Loucy (cell line): ENCODE results near the gene ACVR1.

Source experiments
- H2AFZ ChIP-seq: fragments of 200-600 bp; sonication (generic); 2 replicates; pipeline ENCODE4 v1.6.0; 2016; ENCODE audit warnings: antibody characterized with exemption, mild to moderate bottlenecking, low read length, moderate library complexity
- H3F3A ChIP-seq: fragments of 200-600 bp; 2 replicates; pipeline ENCODE4 v1.6.0; 2016; ENCODE audit warnings: antibody characterized with exemption, low read depth, mild to moderate bottlenecking
- H3K27me3 ChIP-seq: fragments of 200-600 bp; sonication (generic); 2 replicates; pipeline ENCODE4 v1.6.1; 2014; ENCODE audit warnings: low read length, mild to moderate bottlenecking; ENCODE audit not compliant: insufficient read depth, poor library complexity, severe bottlenecking
- H3K36me3 ChIP-seq: fragments of 200-600 bp; sonication (generic); 2 replicates; pipeline ENCODE4 v1.6.1; 2016; ENCODE audit warnings: low read length; ENCODE audit not compliant: insufficient read depth
- H3K4me1 ChIP-seq: fragments of 200-600 bp; sonication (generic); 2 replicates; pipeline ENCODE4 v1.5.1; 2014; ENCODE audit warnings: low read length, mild to moderate bottlenecking; ENCODE audit not compliant: insufficient read depth, poor library complexity, severe bottlenecking
- H3K4me2 ChIP-seq: fragments of 200-600 bp; sonication (generic); 2 replicates; pipeline ENCODE4 v1.6.0; 2014; ENCODE audit warnings: antibody characterized with exemption, low read length, low read depth, mild to moderate bottlenecking; ENCODE audit not compliant: poor library complexity, severe bottlenecking
- H3K4me3 ChIP-seq: fragments of 200-600 bp; sonication (generic); 2 replicates; pipeline ENCODE4 v1.5.1; 2014; ENCODE audit warnings: low read length, mild to moderate bottlenecking, mixed read lengths; ENCODE audit not compliant: poor library complexity, severe bottlenecking
- H3K79me2 ChIP-seq: fragments of 200-600 bp; sonication (generic); 2 replicates; pipeline ENCODE4 v1.6.1; 2014; ENCODE audit warnings: low read length; ENCODE audit not compliant: insufficient read depth
- H3K9ac ChIP-seq: fragments of 200-600 bp; sonication (generic); 2 replicates; pipeline ENCODE4 v1.6.0; 2014; ENCODE audit warnings: mild to moderate bottlenecking, low read depth, low read length, moderate library complexity; ENCODE audit not compliant: poor library complexity, severe bottlenecking
- H3K9me2 ChIP-seq: fragments of 200-600 bp; sonication (generic); replicated peaks from 2 replicates; pipeline ENCODE4 v1.6.1; 2016; ENCODE audit warnings: low read depth, low read length, mixed read lengths
- H3K9me3 ChIP-seq: fragments of 200-600 bp; sonication (generic); 2 replicates; pipeline ENCODE4 v1.6.1; 2014; ENCODE audit warnings: mild to moderate bottlenecking, antibody characterized with exemption, low read length, low read depth; ENCODE audit not compliant: insufficient read depth
- H4K20me1 ChIP-seq: fragments of 200-600 bp; sonication (generic); 2 replicates; pipeline ENCODE4 v1.6.0; 2014; ENCODE audit warnings: antibody characterized with exemption, low read length, mild to moderate bottlenecking; ENCODE audit not compliant: insufficient read depth, poor library complexity, severe bottlenecking
- EZH2phosphoT487 ChIP-seq: fragments of 200-600 bp; IDR thresholded peaks from 2 replicates; pipeline ENCODE4 v1.6.1; 2018; ENCODE audit warnings: antibody characterized with exemption, mild to moderate bottlenecking, moderate library complexity, borderline replicate concordance
- TF ChIP-seq, protein P1 (sequence below): fragments of 200-600 bp; sonication (generic); conservative IDR thresholded peaks from 2 replicates; pipeline ENCODE4 v1.5.1; 2014; ENCODE audit warnings: mild to moderate bottlenecking, antibody characterized with exemption, low read length

The ACVR1 gene

DNA sequence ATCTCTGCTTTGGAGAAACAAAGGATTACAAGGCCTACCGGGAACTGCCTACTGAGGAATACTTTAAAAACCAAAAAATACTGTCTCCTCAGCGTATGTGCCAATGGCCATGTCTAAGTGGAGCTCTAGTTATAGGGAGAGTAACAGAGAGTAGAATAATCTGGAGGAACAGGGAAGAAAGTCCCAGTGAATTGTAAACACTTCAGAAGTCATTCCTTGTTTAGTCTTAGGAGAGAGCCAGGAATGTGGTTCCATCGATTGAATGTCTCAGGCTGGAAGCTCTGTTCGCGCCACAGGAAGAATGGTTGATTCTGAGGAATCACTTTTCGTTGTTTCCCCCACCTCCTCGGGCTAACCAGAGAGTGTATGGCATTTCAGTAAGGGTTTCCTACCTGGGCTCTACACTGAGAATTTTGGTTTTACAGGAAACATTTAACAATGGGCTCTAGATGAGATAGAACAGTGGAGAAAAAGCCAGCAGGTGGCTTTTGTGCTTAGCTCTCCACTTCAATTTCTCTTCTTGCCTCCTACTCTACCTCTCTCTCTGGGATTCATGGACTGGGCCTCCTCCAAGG lies 88.7 kb downstream of the ACVR1 start:
- Histone ChIP-seq H3K9me3 (no peaks in the 10 kb centered on the region), H4K20me1 (no peaks in the 10 kb centered on the region), H3F3A (no peaks in the 10 kb centered on the region), H3K36me3 (no peaks in the 10 kb centered on the region), H3K27me3 (no peaks in the 10 kb centered on the region), H3K9ac (no peak overlapping the region), H3K9me2 (no peaks in the 10 kb centered on the region), H3K4me1 (peaks cover 11% of the 10 kb centered on the region), H2AFZ (no peak overlapping the region), H3K79me2 (no peaks in the 10 kb centered on the region), H3K4me2 (no peak overlapping the region), H3K4me3 (no peak overlapping the region)
- TF ChIP-seq, protein P1, sequence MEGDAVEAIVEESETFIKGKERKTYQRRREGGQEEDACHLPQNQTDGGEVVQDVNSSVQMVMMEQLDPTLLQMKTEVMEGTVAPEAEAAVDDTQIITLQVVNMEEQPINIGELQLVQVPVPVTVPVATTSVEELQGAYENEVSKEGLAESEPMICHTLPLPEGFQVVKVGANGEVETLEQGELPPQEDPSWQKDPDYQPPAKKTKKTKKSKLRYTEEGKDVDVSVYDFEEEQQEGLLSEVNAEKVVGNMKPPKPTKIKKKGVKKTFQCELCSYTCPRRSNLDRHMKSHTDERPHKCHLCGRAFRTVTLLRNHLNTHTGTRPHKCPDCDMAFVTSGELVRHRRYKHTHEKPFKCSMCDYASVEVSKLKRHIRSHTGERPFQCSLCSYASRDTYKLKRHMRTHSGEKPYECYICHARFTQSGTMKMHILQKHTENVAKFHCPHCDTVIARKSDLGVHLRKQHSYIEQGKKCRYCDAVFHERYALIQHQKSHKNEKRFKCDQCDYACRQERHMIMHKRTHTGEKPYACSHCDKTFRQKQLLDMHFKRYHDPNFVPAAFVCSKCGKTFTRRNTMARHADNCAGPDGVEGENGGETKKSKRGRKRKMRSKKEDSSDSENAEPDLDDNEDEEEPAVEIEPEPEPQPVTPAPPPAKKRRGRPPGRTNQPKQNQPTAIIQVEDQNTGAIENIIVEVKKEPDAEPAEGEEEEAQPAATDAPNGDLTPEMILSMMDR, result no peak
- TF ChIP-seq EZH2phosphoT487, result no peak

DNA sequence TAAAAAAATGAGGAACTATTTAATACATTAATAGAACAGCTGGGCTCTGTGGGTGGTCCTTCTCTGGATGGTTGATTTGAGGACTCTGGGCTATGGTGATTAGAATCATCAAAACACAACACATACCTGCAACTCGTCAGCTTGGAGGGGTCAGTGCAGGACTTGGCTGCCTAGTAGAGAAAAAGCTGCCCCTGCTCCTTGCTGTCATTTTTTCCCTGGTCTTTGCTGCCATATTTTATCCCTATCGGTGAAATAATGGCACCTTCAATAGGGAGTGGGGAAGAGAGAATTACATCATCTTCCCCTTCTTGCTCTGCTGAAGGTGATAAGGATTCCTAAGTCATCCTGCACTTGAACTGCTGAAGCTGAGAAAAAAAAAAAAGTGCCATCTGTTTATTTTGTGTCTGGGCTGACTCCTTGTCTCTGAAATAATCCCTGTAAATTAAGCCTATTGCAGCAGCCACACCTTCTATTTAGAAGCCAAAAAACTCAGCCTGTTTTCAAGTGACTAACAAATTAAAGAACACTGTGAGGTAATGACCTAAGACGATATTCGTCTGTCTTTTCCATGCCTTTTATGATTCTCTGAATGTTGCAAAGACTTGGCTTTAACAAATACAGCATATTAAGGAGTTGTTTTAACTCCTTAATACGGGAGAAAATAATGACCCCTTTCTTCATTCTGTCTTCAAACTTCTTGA lies 89.3 kb downstream of the ACVR1 start:
- Histone ChIP-seq H3K4me1 (peaks cover 11% of the 10 kb centered on the region), H3F3A (no peaks in the 10 kb centered on the region), H2AFZ (no peak overlapping the region), H3K9me3 (no peaks in the 10 kb centered on the region), H3K4me2 (no peak overlapping the region), H3K9me2 (no peaks in the 10 kb centered on the region), H3K4me3 (no peak overlapping the region), H3K79me2 (no peaks in the 10 kb centered on the region), H3K9ac (no peak overlapping the region), H3K36me3 (no peaks in the 10 kb centered on the region), H4K20me1 (no peaks in the 10 kb centered on the region), H3K27me3 (no peaks in the 10 kb centered on the region)
- TF ChIP-seq EZH2phosphoT487, result no peak
- TF ChIP-seq, protein P1, result no peak

DNA sequence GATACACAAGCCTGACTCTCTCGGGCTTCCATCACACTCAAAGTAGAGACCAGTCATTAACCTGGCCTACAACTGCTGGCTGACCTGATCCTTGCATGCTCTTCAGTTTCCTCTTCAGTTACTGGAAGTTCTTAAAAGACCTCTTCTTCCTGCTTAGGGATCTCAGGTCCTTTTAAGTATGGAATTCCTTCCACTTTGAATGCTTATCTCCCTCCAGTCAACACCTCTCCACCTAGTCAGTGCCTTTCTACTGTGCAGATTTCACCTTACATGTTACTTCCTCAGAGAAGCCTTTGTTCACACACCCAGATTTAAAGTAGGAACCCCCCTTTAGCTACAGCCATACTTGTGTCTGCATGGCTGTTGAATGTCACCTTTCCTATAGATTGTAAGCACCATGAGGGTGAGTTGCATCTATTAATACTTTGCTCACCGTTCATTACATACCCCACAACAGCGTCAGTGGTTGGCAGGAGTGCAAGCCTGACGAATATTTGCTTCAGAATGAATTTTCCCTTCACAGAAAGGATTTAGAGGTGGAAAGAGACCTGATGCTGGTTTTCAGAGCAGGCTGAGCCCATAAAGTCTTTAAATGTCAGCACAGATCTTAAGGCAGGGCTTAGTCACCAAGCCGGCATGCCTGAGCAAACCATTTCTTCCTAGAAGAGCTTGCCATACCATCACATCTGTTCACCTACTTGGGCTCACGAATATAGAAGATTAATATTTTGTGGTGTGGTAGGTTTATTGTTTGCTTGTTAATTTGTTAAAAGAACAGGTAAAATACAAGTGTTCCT lies 90.1 kb downstream of the ACVR1 start:
- Histone ChIP-seq H3K4me3 (no peak overlapping the region), H3K9ac (no peak overlapping the region), H3K9me3 (no peaks in the 10 kb centered on the region), H4K20me1 (no peaks in the 10 kb centered on the region), H3K4me1 (peaks cover 11% of the 10 kb centered on the region), H3F3A (no peaks in the 10 kb centered on the region), H3K4me2 (no peak overlapping the region), H3K36me3 (no peaks in the 10 kb centered on the region), H3K79me2 (no peaks in the 10 kb centered on the region), H2AFZ (no peak overlapping the region), H3K9me2 (no peaks in the 10 kb centered on the region), H3K27me3 (no peaks in the 10 kb centered on the region)
- TF ChIP-seq EZH2phosphoT487, result no peak
- TF ChIP-seq, protein P1, result no peak
